Colonic mucosa (tissue), 4 donors: ENCODE results near the gene TGFBR2. TPM values are rescaled to one million over a fixed set of nuclear protein-coding genes. Genes with fewer than 3 reads are reported as not detected.
A peak's percentile ranks its signal among the peaks of the same experiment; 100 is the strongest.

Experiments used
- DNase-seq: peaks from one replicate; pipeline ENCODE4 v3.0.0-alpha.2; 2020
- H3K27ac ChIP-seq: fragments of 200-600 bp; one replicate; pipeline ENCODE4 v1.8.0; 2021
- H3K27me3 ChIP-seq: fragments of 200-600 bp; one replicate; pipeline ENCODE4 v1.8.0; 2021
- H3K36me3 ChIP-seq: fragments of 200-600 bp; one replicate; pipeline ENCODE4 v1.8.0; 2021
- H3K4me1 ChIP-seq: fragments of 200-600 bp; one replicate; pipeline ENCODE4 v1.8.0; 2021; ENCODE audit warnings: mild to moderate bottlenecking
- H3K4me3 ChIP-seq: fragments of 200-600 bp; one replicate; pipeline ENCODE4 v1.8.0; 2021
- H3K9ac ChIP-seq, 2 donors: one replicate each; pipeline ENCODE4 v1.7.0; 2013; ENCODE audit warnings: control low read depth in 2 of 2, low read depth in 2 of 2, low read length in 2 of 2
- H3K9me3 ChIP-seq: fragments of 200-600 bp; one replicate; pipeline ENCODE4 v1.8.0; 2021
- CTCF ChIP-seq: fragments of 200-600 bp; IDR thresholded peaks from one replicate; pipeline ENCODE4 v1.8.0; 2022; ENCODE audit warnings: antibody characterized with exemption, mild to moderate bottlenecking
- intact Hi-C: fragments of 100-400 bp; cut with DNase I; formaldehyde crosslinking; loops from one replicate; pipeline ENCODE4 v1.14.1; 2022
- total RNA-seq, 2 donors: library from RNA; stranded (reverse); fragmentation: NEBNext Ultra II Directional in 1 of 2; extraction: Animal tissue kit (Norgen Biotek cat#: 25700) in 1 of 2; gene quantifications; one replicate each; pipeline ENCODE4 v1.2.1, GENCODE V29; 2021
- donor health status: healthy.
- donor health status: DM: no; HTN: no; CAD: no.
- donor health status: DM: no; HTN: no; CAD: no.

TGFBR2 gene
- total RNA-seq, 2 donors from 2014 or later, result 32.4 to 53.5 TPM

GRCh38 chr3:30681649-30682211 lies 75.3 kb downstream of the TGFBR2 start:
- Histone ChIP-seq H3K36me3 (no peaks in the 10 kb centered on the region), H3K9ac (peak overlapping the region in 1 of 2 donors; percentile 21), H3K27ac (peak overlapping the region; percentile 52), H3K4me1 (no peaks in the 10 kb centered on the region), H3K27me3 (no peaks in the 10 kb centered on the region), H3K9me3 (no peaks in the 10 kb centered on the region), H3K4me3 (no peak overlapping the region)
- peak; percentile 29 for DNase-seq
- no peak for TF ChIP-seq CTCF
- intact Hi-C loops, result no loop called here

- TF ChIP-seq CTCF, result no peak
- Histone ChIP-seq H3K9ac (no peak overlapping the region), H3K9me3 (no peaks in the 10 kb centered on the region), H3K27me3 (no peaks in the 10 kb centered on the region), H3K27ac (no peak overlapping the region), H3K4me1 (no peaks in the 10 kb centered on the region), H3K4me3 (no peak overlapping the region), H3K36me3 (no peaks in the 10 kb centered on the region)
- intact Hi-C loops, result no loop called here
- no peak for DNase-seq
Measured at GRCh38 chr3:30682434-30683155, 76.2 kb downstream of the TGFBR2 start.

GRCh38 chr3:30683769-30684168 lies 77.4 kb downstream of the TGFBR2 start:
- no peaks in the 10 kb centered on the region for H3K36me3 ChIP-seq
- intact Hi-C loops, result no loop called here
- no peak overlapping the region for H3K9ac ChIP-seq
- no peaks in the 10 kb centered on the region for H3K27me3 ChIP-seq
- no peak overlapping the region for H3K4me3 ChIP-seq
- no peak overlapping the region for H3K27ac ChIP-seq
- H3K9me3 ChIP-seq, result no peaks in the 10 kb centered on the region
- DNase-seq, result no peak
- TF ChIP-seq CTCF, result no peak
- peaks cover 6% of the 10 kb centered on the region for H3K4me1 ChIP-seq

DNA sequence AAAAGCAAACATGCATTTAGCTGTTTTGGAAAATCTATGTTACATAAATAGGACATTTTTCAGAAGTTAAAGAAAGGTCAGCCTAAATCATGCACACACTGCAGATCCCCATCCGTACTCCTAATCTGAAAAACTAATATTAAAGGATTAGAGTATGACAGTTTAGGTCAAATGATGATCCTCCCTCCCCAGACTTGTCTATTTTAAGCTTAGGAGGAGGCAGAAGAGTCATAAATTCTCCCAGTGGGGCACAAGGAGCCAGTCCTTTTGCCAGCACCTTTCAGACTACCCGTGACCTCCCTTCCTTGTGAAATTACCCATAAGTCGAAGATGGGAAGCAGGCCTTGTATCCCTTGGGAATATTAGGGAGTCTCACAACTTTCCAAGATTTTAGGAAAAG lies 78.0 kb downstream of the TGFBR2 start:
- intact Hi-C loops, result no loop called here
- no peak for TF ChIP-seq CTCF
- H3K36me3 ChIP-seq, result no peaks in the 10 kb centered on the region
- peaks cover 8% of the 10 kb centered on the region for H3K4me1 ChIP-seq
- no peak overlapping the region for H3K27ac ChIP-seq
- H3K9me3 ChIP-seq, result no peaks in the 10 kb centered on the region
- H3K27me3 ChIP-seq, result no peaks in the 10 kb centered on the region
- no peak overlapping the region for H3K4me3 ChIP-seq
- DNase-seq, result no peak
- no peak overlapping the region for H3K9ac ChIP-seq

- H3K27ac ChIP-seq, result no peak overlapping the region
- H3K9me3 ChIP-seq, result no peaks in the 10 kb centered on the region
- DNase-seq, result no peak
- intact Hi-C loops, result no loop called here
- no peak overlapping the region for H3K9ac ChIP-seq
- H3K27me3 ChIP-seq, result no peaks in the 10 kb centered on the region
- H3K4me1 ChIP-seq, result peaks cover 8% of the 10 kb centered on the region
- TF ChIP-seq CTCF, result no peak
- H3K4me3 ChIP-seq, result no peak overlapping the region
- H3K36me3 ChIP-seq, result no peaks in the 10 kb centered on the region
Measured at GRCh38 chr3:30685267-30685667, 78.9 kb downstream of the TGFBR2 start.
